ENCODE measurements around the gene NEU1.
"Not testable (repeated sequence)": the region's sequence is repeated elsewhere in the genome, so short reads cannot be mapped to it uniquely, and the experiment has no call there.

NEU1 gene

DNA sequence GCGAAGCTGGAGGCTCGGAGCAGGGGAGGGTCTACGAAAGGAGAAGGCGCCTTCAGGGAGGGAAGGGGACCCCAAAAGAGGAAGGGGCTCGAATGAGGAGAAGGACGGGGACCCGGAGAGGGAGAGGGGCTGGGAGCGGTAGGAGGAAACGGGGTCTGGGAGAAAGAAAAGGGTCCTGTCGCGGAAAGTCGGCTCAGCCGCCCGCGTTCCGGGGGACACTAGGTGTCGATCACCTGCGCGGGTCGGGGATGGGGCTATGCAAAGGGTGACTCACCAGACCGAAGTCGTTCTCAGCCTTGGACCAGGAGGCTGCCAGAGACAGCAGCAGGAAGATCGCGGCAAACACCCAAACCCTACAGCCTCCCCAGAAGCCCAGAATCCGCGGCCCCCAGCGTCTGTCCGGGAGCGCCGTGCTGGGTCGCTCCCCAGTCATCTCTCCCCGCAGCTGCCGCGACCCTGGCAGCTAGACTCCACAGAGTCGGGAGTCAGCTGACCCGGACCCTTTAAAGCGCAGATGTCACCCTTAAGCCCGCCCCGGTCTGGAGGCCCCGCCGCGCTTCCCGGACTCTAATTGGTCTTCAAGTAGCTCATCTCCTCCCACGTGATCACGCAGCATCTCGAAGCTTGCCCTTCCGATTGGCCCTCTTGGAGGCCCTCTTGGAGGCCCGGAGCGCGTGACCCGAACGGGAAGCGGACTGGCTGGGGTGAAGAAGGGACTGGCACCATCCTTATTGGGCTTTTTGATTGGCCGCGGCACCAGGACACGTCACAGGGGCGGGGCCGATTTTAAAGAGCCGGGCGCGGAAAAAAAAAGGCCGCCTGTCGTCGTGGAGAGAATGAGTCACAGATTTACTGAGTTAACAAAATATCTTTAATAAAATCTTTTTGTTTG lies at the start of gene NEU1:
Gene NEU1, minus strand, starts transcription at position 478 of the 892 bp plus-strand sequence. Its CDS starts 45 bp downstream, at position 433.
- peak; percentile 97 for DNase-seq (ENCODE audit: low read depth in 2 of 2)

DNA sequence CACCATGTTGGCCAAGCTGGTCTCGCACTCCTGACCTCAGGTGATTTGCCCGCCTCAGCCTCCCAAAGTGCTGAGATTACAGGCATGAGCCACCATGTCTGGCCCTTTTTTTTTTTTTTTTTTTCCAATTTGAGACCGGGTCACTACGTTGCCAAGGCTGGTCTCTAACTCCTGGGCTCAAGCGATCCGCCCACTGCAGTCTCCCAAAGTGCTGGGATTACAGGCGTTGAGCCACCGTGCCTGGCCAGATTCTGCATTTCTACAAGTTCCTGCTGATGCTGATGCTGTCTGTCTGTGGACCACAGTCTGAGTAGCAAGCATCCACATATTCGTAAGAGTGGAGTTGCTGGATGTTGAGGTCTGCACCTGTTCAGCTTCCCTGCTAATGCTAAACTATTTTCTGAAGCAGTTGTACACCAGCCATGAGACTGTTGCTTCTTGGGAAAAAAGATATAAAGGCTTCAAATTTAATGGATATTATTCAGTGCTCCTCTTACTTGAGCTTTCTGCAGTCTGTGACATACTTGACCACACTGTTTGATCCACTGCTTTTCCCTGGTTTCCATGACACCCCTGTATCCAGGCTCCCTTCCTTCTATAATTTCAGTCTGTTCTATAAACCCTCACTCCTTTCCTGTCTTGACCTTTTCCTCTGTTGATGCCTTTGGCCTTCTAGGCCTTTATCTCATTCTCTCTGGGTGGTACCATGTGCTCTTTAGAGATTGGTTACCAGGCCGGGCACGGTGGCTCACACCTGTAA lies 49.4 kb upstream of the NEU1 start:
- DNase-seq (ENCODE audit: low read depth in 2 of 2), result no peak

DNA sequence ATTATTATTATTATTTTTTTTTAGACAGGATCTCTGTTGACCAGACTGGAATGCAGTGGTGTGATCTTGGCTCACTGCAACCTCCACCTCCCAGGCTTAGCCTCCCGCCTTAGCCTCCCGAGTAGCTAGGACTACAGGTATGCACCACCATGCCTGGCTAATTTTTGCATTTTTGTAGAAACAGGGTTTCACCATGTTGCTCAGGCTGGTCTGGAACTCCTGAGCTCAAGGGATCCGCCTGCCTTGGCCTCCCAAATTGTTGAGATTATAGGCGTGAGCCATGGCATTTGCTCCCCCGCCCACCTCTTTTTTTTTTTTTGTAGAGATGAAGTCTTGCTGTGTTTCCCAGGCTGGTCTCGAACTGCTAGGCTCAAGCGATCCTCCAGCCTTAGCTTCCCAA lies 46.7 kb upstream of the NEU1 start:
- not testable (repeated sequence) for DNase-seq (ENCODE audit: low read depth in 2 of 2)

DNA sequence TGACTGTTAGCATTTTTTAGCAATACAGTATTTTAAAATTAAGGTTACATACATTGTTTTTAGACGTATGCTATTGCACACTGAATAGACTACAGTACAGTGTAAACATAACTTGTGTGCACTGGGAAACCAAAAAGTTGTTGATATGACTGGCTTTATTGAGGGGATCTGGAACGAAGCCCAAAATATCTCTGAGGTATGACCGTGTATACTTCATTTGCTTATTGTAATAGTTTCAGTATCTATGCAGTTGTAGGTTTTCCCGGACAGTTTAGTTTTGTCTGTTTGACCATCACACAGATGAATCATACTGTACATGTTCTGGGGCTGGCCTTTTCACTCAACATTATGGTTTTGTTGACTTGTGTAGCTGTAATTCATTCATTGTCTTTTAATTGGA lies 46.2 kb upstream of the NEU1 start:
- no peak for DNase-seq (ENCODE audit: low read depth in 2 of 2)

DNA sequence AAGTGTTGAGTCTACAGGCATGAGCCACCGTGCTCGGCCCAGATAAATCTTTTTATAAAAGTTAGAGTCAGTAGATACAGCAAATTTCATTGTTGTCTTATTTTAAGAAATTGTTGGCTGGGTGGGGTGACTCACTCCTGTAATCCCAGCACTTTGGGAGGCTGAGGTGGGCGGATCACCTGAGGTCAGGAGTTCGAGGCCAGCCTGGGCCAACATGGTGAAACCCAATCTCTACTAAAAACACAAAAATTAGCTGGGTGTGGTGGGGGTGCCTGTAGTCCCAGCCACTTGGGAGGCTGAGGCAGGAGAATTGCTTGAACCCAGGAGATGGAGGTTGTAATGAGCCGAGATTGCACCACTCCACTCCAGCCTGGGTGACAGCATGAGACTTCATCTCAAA lies 45.6 kb upstream of the NEU1 start:
- DNase-seq (ENCODE audit: low read depth in 2 of 2), result not testable (repeated sequence)

DNA sequence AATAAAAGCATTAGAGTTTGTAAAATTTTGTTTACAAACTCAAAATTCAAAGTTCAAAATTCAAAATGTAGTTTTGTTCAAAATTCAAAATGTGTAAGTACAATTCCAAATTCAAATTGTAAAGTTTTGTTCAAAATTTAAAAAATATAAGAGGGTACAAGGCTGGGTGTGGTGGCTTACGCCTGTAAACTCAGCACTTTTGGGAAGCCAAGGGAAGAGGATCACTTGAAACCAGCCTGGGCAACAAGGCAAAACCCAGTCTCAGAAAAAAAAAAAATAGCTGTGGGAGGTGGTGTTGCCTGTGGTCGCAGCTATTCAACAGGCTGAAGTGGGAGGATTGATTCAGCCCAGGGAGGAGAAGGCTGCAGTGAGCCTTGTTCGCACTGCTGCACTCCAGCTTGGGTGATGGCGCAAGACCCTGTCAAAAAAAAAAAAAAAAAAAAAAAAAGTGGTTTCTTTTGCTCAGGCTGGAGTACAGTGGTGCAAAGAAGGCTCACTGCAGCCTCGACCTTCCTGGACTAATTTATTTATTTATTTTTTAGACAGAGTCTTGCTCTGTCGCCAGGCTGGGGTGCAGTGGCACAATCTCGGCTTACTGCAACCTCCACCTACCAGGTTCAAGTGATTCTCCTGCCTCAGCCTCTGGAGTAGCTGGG lies 44.7 kb upstream of the NEU1 start:
- DNase-seq (ENCODE audit: low read depth in 2 of 2), result no peak

DNA sequence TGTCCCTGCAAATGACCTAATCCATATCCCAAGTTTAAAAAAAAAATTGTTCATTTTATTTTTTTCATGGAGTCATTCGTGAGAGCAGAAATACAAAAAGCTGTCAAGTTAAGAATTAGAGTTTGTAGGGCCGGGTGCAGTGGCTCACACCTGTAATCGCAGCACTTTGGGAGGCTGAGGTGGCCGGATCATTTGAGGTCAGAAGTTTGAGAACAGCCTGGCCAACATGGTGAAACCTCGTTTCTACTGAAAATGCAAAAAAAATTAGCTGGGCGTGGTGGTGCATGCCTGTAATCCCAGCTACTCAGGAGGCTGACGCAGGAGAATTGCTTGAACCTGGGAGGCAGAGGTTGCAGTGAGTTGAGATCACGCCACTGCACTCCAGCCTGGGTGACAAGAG lies 44.1 kb upstream of the NEU1 start:
- DNase-seq (ENCODE audit: low read depth in 2 of 2), result not testable (repeated sequence)

DNA sequence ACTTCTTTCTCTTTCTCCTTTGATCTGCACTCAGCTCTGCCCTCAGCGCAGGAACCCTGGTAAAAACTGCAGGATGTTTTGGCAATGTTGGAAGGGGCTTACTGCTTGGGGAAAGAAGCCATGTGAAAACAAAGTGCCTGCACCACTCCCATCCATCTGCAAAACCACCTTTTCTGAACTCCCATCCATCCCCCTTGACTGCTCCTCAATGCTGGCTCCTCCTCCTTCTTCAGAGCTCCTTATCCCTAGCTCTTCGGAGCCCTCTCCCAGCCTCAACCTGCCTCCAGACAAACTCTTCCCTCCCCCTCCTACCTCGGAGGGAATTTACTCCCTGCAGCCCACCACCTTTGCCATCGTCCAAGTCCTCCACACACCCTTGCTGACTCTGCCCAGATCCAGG lies 43.5 kb upstream of the NEU1 start:
- no peak for DNase-seq (ENCODE audit: low read depth in 2 of 2)

DNA sequence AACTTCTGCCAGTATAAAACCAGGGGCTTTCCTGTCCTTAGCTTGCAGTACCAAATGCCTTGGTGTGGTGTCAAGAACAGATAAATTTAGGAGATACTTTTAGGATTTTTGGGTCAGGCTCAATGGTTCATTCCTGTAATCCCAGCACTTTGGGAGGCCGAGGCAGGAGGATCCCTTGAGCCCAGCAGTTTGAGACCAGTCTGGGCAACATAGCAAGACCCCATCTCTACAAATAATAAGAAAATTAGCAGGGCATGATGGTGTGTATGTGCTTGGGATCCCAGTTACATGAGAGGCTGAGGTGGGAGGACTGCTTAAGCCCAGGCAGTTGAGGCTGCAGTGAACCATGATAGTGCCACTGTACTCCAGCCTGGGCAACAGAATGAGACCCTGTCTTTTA lies 42.4 kb upstream of the NEU1 start:
- no peak for DNase-seq (ENCODE audit: low read depth in 2 of 2)

DNA sequence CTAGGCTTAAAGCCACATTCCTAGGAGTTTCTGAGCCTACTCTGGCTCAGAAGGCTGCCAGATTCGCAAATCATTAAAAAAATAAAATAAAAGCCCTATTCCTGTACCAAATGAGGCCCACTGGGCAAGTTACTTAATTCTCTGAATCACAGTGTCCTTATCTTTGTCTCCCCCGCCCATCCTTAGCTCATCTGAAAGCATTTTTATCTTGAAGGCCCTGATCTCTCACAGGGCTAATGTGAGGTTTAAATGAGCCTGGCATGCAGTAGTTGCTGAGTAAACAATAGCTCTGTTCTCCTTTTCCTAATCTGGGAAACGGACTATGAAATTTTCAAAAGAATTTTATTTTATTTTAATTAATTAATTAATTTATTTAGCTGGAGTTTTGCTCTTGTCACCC lies 41.3 kb upstream of the NEU1 start:
- DNase-seq (ENCODE audit: low read depth in 2 of 2), result no peak

DNA sequence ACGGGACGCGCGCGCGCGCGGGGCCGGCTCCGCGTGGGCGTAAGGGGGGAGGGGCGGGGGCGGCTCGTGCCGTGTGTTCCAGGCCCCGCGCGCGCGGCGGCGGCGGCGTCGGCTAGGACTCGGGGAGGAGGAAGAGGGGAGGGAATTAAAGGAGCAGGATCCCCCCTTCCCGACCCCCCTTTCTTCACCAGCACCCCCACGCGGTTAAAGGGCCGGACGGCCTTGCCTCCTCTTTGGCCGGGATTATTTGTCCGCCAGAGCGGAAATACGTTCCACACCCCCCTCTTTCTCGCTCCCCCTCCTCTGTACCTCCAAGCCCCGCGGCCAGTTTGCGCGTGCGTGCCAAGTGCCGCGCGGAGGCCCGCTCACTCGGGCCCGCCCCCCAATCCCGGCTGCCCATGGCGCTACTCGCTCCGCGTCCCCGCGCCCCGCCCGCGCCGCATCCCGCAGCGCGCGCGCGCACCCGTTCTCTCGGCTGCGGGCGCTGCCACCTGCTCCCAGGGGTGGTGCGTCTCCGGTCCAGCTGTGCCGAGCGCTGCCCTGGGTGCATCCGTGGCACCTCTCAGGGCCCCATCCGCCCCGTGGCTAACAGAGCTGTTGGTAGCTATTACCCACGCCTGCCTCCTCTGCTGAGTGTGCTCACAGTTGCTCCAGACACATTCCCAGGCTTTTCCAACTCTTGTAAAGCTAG lies 39.5 kb upstream of the NEU1 start, which contains the start of gene ZBTB12:
Gene ZBTB12, minus strand, starts transcription at position 134 of the 691 bp plus-strand sequence. CDS start 781 bp downstream, outside the sequence.
- peak; percentile 79 to 80 for DNase-seq (ENCODE audit: low read depth in 2 of 2)

DNA sequence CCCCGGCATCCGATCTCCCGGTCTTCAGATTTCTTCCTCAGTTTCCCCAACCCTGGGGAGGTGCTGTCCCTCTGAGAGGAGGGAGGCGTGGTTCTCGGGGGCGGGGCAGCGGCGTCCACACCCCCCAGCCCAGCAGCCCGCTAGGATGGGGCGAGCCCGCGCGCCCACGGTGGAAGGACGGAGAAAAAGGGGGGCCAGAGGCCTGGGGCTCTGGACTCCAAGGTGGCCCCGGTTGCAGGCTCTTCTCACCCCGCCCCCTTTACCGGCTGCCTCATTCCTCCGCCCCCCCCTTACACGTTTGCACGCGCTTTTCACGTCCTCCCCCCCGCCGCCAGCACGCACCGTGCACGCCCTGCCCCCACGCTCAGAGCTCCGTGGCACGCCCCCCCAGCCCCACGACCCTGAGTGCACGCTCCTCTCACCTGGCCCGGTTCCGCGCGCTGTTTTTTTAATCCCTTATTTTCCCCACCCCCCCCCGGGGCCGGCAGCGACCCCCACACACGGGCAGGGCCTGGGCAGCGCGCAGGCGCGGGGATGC lies 38.9 kb upstream of the NEU1 start:
- DNase-seq (ENCODE audit: low read depth in 2 of 2), result peak; percentile 49 to 50

DNA sequence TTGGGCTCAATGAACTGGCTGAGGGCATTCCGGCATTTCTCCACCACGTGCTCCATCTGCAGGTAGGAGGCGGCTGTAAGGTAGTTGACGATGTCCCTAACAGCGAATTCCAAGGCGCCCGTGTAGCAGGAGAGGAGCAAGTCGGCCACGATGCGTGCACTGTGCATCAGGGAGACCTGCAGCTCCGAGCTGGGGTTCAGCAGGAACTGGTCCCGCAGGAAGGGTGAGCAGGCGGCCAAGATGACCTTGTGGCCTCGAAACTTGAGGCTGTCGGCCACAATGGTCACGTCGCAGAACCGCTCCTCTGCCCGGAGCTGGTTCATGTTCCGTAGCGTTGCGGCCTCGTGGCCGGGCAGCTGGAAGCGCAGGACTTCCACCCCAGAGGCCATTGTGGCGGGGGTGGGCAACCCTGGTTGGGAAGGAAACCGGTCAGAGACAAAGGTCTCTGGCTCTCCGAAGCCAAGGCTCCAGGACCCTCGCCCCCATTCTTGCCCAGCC lies 38.3 kb upstream of the NEU1 start:
- DNase-seq (ENCODE audit: low read depth in 2 of 2), result no peak

DNA sequence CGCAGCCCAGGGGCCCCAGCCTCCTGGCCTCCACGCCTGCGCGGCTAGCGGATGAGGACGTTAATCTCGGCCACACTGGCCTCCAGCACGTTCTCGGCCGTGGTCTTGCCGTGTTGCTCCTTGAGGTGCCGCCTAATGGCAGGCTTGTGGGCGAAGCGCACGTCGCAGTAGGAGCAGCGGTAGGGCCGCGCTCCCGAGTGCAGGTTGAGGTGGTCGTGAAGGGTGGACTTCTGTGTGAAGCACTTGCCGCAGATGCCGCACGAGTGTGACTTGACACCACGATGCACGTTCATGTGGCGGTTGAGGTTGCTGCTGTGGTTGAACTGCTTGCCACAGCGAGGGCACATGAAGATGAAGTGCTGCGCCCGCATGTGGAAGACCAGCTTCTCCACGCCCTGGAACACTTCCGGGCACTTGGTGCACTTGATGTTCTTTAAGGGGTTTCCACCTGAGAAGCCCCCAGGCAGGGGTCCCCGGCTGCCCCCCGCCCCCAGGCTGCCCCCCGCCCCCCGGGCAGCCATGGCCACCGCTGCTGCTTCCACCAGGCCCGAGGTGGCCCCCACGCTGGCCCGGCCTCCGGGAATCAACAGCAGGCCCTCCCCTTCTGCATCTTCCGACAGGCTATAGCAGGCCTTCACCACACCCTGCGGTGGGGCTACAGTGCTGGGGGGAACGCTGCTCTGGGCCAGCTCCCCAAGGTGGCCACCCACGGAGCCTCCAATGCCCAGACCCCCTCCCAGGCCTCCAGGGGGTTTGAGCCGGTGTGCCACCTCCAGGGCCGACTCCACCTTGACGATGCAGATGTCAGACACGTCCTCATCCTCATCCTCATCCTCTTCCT lies 37.5 kb upstream of the NEU1 start:
- DNase-seq (ENCODE audit: low read depth in 2 of 2), result no peak

DNA sequence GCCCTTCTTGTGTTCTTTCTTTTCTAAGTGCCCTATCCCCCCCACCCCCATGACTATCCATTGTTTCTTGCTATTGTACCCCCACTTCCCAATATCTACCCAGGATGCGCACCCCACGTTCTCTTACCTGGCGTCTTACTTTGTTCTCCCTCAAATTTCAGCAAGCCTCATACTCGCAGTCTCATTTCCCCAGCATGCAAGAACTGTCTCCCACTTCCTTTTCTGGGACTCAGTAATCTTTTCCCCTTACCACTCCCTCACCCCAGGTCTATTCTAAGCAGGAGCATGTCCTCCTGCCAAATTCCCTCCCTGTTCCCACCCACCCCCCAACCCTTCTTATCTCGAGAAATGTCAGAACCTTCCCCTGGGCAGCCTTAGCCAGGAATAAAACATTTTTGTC lies 36.6 kb upstream of the NEU1 start:
- no peak for DNase-seq (ENCODE audit: low read depth in 2 of 2)

DNA sequence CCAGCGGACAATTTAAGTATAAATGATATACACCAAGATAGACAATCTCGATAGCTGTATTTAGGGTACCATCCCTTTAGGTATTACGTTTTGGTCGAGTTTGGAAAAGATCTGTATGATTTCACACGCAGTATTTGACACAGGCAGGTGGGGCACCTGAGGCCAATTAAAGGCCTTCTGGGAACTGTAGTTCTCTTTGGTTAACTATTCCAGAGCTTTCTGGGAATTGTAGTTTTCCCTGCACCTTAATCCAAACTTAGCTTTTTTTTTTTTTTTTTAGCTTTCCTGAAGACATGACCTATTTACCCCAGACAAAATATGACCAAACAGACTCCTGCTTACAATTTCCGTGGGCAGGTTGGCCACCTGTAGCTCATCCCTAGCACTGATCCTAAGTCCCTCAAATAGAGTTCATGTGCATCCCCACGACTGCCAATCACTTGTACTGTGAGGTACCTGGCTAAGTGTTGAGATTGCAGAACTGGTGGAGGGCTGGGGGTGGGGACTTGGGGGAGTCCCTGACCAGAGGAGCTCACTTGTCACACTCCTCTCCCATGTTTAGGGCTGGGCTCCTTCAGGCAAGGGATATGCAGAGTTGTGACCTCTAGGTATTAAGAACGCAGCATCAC lies 35.9 kb upstream of the NEU1 start:
- DNase-seq (ENCODE audit: low read depth in 2 of 2), result no peak

DNA sequence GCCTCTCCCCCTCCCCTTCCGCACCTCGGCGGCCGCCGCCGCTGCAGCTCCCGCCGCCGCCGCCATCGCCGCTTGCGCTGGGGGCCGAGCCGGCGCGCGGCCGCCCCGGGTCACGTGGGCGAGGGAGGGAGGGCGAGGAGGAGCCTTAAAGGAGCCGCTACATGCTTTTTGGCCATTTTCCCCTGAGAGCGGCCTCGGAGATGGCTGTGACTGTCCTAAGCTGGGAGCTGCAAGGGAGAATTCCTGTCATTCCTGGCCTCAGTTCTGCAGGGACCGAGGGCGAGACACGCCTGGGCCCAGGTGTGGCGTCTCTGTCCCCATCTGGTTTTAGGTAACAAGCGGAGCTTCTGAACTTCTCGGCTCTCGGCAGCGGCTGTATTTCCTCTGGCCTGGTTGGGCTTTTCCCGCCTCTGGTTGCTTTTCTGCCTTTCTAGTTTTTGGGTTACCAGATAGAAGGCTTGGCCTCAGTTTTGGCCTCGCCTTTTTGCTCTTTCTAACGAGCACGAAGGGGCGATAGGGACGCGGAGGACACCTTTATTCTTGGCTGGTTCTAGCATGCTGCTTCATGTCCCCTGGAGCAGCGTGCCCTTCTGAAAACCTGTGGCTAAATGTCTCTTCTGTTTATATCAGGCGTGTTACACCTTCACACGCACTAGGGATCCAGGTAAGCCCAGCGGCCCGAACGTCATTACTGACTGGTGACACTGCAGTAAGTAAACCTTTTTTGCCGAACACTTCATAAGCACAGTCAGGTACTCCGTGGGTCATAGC lies 35.2 kb upstream of the NEU1 start, which contains the start of gene EHMT2:
Gene EHMT2, minus strand, starts transcription at position 87 of the 771 bp plus-strand sequence. Its CDS starts 21 bp downstream, at position 66.
- DNase-seq (ENCODE audit: low read depth in 2 of 2), result peak; percentile 78 to 81

DNA sequence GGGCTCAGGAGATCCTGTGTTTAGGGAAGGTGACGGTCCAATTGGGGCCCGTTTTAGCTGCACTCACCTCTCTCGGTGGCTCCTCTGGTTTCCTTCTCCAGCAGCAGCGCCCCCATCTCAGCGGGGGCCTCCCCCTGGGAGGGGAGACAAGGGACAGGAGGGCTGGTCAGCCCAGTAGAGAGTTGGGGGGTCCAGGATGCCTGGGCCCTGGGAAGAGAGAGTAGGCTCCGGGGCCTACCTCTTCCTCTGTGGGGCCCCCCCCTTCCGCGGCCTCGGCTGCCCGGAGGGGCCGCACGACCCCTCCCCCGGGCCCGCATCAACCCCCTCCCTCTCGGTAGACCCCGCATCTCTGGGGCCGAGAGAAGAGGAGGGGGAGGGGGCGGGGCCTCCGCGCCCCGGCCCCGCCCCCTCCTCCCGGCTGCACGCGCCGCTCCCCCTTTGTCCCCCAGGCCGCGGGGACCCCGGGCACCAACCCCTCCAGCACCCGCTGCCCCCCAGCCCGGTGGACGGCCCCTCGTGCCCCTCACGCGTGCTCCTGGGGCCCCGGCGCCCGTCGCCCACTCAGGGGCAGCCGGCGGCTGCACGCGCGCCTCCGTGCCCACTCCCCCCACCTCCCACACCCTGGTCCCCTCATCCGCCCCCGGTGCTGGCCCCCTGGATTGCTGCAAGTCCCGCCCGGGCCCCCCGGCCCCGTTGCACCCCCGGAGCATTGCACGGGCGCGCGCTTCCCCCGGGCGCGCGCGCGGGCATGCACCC lies 34.4 kb upstream of the NEU1 start:
- DNase-seq (ENCODE audit: low read depth in 2 of 2), result no peak
